Measurements from ENCODE around the gene ZNF3.
"Not testable (repeated sequence)": the region's sequence is repeated elsewhere in the genome, so short reads cannot be mapped to it uniquely, and the experiment has no call there.

ZNF3 gene

GRCh38 chr7:100081535-100082102 lies at the start of gene ZNF3:
ZNF3 (minus strand) TSS chr7:100081723; CDS start chr7:100077357, 4,366 bp downstream.
- Mint-ChIP-seq H3K4me3 (peak within 1 kb of the TSS; percentile 94), H3K9me3 (no peaks in the 10 kb centered on the region), H3K4me1 (ENCODE audit: low read depth) (peaks cover 39% of the 10 kb centered on the region), H3K27ac (peak within 1 kb of the TSS; percentile 87), H3K27me3 (no peaks in the 10 kb centered on the region), H3K36me3 (ENCODE audit: low read depth) (peaks cover 29% of the 10 kb centered on the region)

- Mint-ChIP-seq H3K4me3 (no peak overlapping the region), H3K36me3 (ENCODE audit: low read depth) (no peaks in the 10 kb centered on the region), H3K27me3 (no peaks in the 10 kb centered on the region), H3K4me1 (ENCODE audit: low read depth) (peaks cover 31% of the 10 kb centered on the region), H3K9me3 (no peaks in the 10 kb centered on the region), H3K27ac (no peak overlapping the region)
Observed at GRCh38 chr7:100130608-100131453, 49.3 kb upstream of the ZNF3 start.

- not testable (repeated sequence) for H3K27ac Mint-ChIP-seq; H3K36me3 Mint-ChIP-seq (ENCODE audit: low read depth); H3K9me3 Mint-ChIP-seq; H3K4me3 Mint-ChIP-seq; H3K27me3 Mint-ChIP-seq
- H3K4me1 Mint-ChIP-seq (ENCODE audit: low read depth), result peaks cover 37% of the 10 kb centered on the region
Observed at GRCh38 chr7:100130220-100130607, 48.7 kb upstream of the ZNF3 start.

- Mint-ChIP-seq H3K4me1 (ENCODE audit: low read depth) (peaks cover 46% of the 10 kb centered on the region), H3K27me3 (no peaks in the 10 kb centered on the region), H3K9me3 (no peaks in the 10 kb centered on the region), H3K27ac (peak overlapping the region; percentile 7), H3K4me3 (peak overlapping the region; percentile 99), H3K36me3 (ENCODE audit: low read depth) (peaks cover 5% of the 10 kb centered on the region)
Observed at GRCh38 chr7:100128637-100128963, 47.1 kb upstream of the ZNF3 start.

- peak overlapping the region; percentile 7 for H3K27ac Mint-ChIP-seq
- H3K4me1 Mint-ChIP-seq (ENCODE audit: low read depth), result peaks cover 46% of the 10 kb centered on the region
- peaks cover 5% of the 10 kb centered on the region for H3K36me3 Mint-ChIP-seq (ENCODE audit: low read depth)
- H3K9me3 Mint-ChIP-seq, result no peaks in the 10 kb centered on the region
- no peaks in the 10 kb centered on the region for H3K27me3 Mint-ChIP-seq
- H3K4me3 Mint-ChIP-seq, result peak overlapping the region; percentile 99
Observed at GRCh38 chr7:100127866-100128636, 46.5 kb upstream of the ZNF3 start.

- Mint-ChIP-seq H3K36me3 (ENCODE audit: low read depth) (peaks cover 5% of the 10 kb centered on the region), H3K4me1 (ENCODE audit: low read depth) (peaks cover 40% of the 10 kb centered on the region), H3K27me3 (no peaks in the 10 kb centered on the region), H3K4me3 (peak within 1 kb of the TSS; percentile 99), H3K27ac (peak within 1 kb of the TSS; percentile 99), H3K9me3 (no peaks in the 10 kb centered on the region)
Observed at GRCh38 chr7:100126931-100127865, 45.7 kb upstream of the ZNF3 start, which contains the start of gene MBLAC1. MBLAC1 (plus strand) TSS chr7:100126967; CDS start chr7:100127396, 429 bp downstream.

- Mint-ChIP-seq H3K27me3 (no peaks in the 10 kb centered on the region), H3K27ac (peak overlapping the region; percentile 99)
Observed at GRCh38 chr7:100126239-100126930, 44.9 kb upstream of the ZNF3 start.

GRCh38 chr7:100124301-100125230 lies 43.0 kb upstream of the ZNF3 start:
- H3K4me3 Mint-ChIP-seq, result peak overlapping the region; percentile 99
- peaks cover 44% of the 10 kb centered on the region for H3K4me1 Mint-ChIP-seq (ENCODE audit: low read depth)
- H3K27ac Mint-ChIP-seq, result peak overlapping the region; percentile 62
- H3K36me3 Mint-ChIP-seq (ENCODE audit: low read depth), result peaks cover 5% of the 10 kb centered on the region
- H3K27me3 Mint-ChIP-seq, result no peaks in the 10 kb centered on the region
- H3K9me3 Mint-ChIP-seq, result no peaks in the 10 kb centered on the region

More at GRCh38 chr7:100126239-100126930, 44.9 kb upstream of the ZNF3 start:
- Mint-ChIP-seq H3K9me3 (no peaks in the 10 kb centered on the region), H3K36me3 (ENCODE audit: low read depth) (peaks cover 5% of the 10 kb centered on the region), H3K4me1 (ENCODE audit: low read depth) (peaks cover 36% of the 10 kb centered on the region), H3K4me3 (peak overlapping the region; percentile 99)

GRCh38 chr7:100122568-100122967 lies 41.0 kb upstream of the ZNF3 start:
- Mint-ChIP-seq H3K4me3 (no peak overlapping the region), H3K9me3 (no peaks in the 10 kb centered on the region), H3K27ac (no peak overlapping the region), H3K4me1 (ENCODE audit: low read depth) (peaks cover 50% of the 10 kb centered on the region), H3K36me3 (ENCODE audit: low read depth) (peaks cover 5% of the 10 kb centered on the region), H3K27me3 (no peaks in the 10 kb centered on the region)

GRCh38 chr7:100122067-100122466 lies 40.5 kb upstream of the ZNF3 start:
- Mint-ChIP-seq H3K9me3 (no peaks in the 10 kb centered on the region), H3K27ac (peak overlapping the region; percentile 21), H3K4me3 (no peak overlapping the region), H3K36me3 (ENCODE audit: low read depth) (peaks cover 5% of the 10 kb centered on the region), H3K27me3 (no peaks in the 10 kb centered on the region), H3K4me1 (ENCODE audit: low read depth) (peaks cover 50% of the 10 kb centered on the region)

- Mint-ChIP-seq H3K4me1 (ENCODE audit: low read depth) (peaks cover 38% of the 10 kb centered on the region), H3K27me3 (no peaks in the 10 kb centered on the region), H3K9me3 (no peaks in the 10 kb centered on the region), H3K4me3 (peak overlapping the region; percentile 96), H3K27ac (peak overlapping the region; percentile 98), H3K36me3 (ENCODE audit: low read depth) (peaks cover 13% of the 10 kb centered on the region)
Observed at GRCh38 chr7:100120733-100121036, 39.2 kb upstream of the ZNF3 start.

GRCh38 chr7:100119970-100120732 lies 38.6 kb upstream of the ZNF3 start:
- H3K27ac Mint-ChIP-seq, result peak overlapping the region; percentile 98
- H3K36me3 Mint-ChIP-seq (ENCODE audit: low read depth), result peaks cover 13% of the 10 kb centered on the region
- no peaks in the 10 kb centered on the region for H3K9me3 Mint-ChIP-seq
- peaks cover 33% of the 10 kb centered on the region for H3K4me1 Mint-ChIP-seq (ENCODE audit: low read depth)
- no peaks in the 10 kb centered on the region for H3K27me3 Mint-ChIP-seq
- peak overlapping the region; percentile 96 for H3K4me3 Mint-ChIP-seq
